HUES6 (cell line): ENCODE data around the gene SYMPK.

Experiments
- H3K27ac ChIP-seq: 2 replicates; pipeline ENCODE4 v1.7.0; 2013; ENCODE audit warnings: low read depth, mild to moderate bottlenecking, low read length, inconsistent platforms
- H3K27me3 ChIP-seq: 2 replicates; pipeline ENCODE4 v1.6.1; 2013; ENCODE audit warnings: low read length; ENCODE audit not compliant: control insufficient read depth, insufficient read depth
- H3K36me3 ChIP-seq: 2 replicates; pipeline ENCODE4 v1.6.1; 2013; ENCODE audit warnings: low read length; ENCODE audit not compliant: control insufficient read depth, insufficient read depth
- H3K4me1 ChIP-seq: 2 replicates; pipeline ENCODE4 v1.6.1; 2013; ENCODE audit warnings: low read length; ENCODE audit not compliant: control insufficient read depth, insufficient read depth
- H3K4me3 ChIP-seq: 2 replicates; pipeline ENCODE4 v1.5.1; 2013; ENCODE audit warnings: low read depth, low read length
- H3K9ac ChIP-seq: one replicate; pipeline ENCODE4 v1.6.1; 2013; ENCODE audit warnings: mild to moderate bottlenecking, low read length
- H3K9me3 ChIP-seq: 2 replicates; pipeline ENCODE4 v1.6.1; 2013; ENCODE audit warnings: low read depth, low read length; ENCODE audit not compliant: control insufficient read depth, insufficient read depth

The SYMPK gene

GRCh38 chr19:45774765-45775164 is 88.2 kb downstream of the SYMPK start:
- Histone ChIP-seq H3K27ac (no peak overlapping the region), H3K36me3 (peaks cover 27% of the 10 kb centered on the region), H3K4me1 (peaks cover 8% of the 10 kb centered on the region), H3K4me3 (no peak overlapping the region), H3K9me3 (no peaks in the 10 kb centered on the region), H3K9ac (no peak overlapping the region), H3K27me3 (peaks cover 2% of the 10 kb centered on the region)

DNA sequence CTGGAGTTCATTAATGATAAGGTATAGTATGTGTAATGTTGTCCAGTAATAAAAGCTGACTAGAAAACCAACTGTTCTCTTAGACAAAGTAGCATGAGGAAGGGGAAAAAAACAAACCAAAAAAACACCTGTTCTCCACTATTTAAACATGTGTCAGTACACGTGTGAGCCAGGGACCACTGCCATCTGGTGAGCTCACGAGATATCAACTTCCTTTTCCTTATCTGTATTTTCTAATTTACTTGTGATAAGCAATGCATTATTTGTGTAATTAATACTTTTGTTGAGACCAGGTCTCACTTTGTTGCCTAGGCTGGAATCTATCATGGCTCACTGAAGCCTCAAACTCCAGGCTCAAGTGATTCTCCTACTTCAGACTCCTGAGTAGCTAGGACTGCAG is 89.6 kb downstream of the SYMPK start:
- H3K4me1 ChIP-seq: peaks cover 7% of the 10 kb centered on the region; the same call in 1 of the 2 replicates
- H3K9ac ChIP-seq: no peak overlapping the region
- H3K36me3 ChIP-seq: peaks cover 27% of the 10 kb centered on the region
- no peak overlapping the region for H3K27ac ChIP-seq
- no peak overlapping the region for H3K4me3 ChIP-seq
- no peaks in the 10 kb centered on the region for H3K9me3 ChIP-seq
- no peaks in the 10 kb centered on the region for H3K27me3 ChIP-seq

- H3K4me1 ChIP-seq: peaks cover 7% of the 10 kb centered on the region; the same call in 1 of the 2 replicates
- no peak overlapping the region for H3K27ac ChIP-seq
- no peaks in the 10 kb centered on the region for H3K9me3 ChIP-seq
- H3K9ac ChIP-seq: no peak overlapping the region
- H3K27me3 ChIP-seq: no peaks in the 10 kb centered on the region
- H3K36me3 ChIP-seq: peaks cover 25% of the 10 kb centered on the region
- no peak overlapping the region for H3K4me3 ChIP-seq
Observed at GRCh38 chr19:45772912-45773311, 90.0 kb downstream of the SYMPK start.

DNA sequence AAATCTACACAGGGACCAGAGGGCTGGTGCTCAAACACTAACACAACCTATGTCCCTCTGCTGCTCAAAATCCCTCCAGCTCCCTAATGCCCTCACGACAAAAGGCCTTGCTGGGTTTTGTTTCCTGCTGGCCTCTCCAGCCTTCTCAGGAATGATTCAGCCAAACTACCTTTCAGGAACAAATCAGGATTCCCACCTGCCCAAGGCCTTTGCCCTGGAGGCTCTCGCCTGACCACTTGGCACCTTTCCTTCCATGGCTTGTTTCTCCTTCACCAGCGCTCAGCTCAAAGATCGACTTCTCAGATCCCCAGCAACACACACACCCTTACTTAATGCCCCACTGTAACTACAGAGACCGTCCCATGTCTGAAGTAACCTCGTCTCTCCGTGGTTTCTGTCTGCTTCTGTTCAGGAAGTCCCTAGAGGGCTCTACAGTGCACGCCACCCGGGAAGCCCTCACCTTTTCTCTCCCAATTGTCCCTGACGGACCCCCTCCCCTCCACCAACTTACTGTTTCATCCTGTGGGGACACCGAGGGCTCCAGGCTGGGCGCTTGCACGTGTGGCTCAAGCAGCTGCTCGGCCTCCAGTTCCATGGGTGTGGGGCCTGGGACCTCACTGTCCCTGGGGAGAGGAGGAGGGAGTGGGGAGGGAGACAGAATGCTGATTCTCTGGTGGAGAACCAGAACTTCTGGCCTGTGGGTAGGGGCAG is 90.7 kb downstream of the SYMPK start:
- H3K36me3 ChIP-seq: peaks cover 18% of the 10 kb centered on the region
- no peak overlapping the region for H3K27ac ChIP-seq
- no peaks in the 10 kb centered on the region for H3K27me3 ChIP-seq
- no peak overlapping the region for H3K4me3 ChIP-seq
- H3K9ac ChIP-seq: no peak overlapping the region
- no peaks in the 10 kb centered on the region for H3K9me3 ChIP-seq
- peaks cover 7% of the 10 kb centered on the region; the same call in 1 of the 2 replicates for H3K4me1 ChIP-seq

DNA sequence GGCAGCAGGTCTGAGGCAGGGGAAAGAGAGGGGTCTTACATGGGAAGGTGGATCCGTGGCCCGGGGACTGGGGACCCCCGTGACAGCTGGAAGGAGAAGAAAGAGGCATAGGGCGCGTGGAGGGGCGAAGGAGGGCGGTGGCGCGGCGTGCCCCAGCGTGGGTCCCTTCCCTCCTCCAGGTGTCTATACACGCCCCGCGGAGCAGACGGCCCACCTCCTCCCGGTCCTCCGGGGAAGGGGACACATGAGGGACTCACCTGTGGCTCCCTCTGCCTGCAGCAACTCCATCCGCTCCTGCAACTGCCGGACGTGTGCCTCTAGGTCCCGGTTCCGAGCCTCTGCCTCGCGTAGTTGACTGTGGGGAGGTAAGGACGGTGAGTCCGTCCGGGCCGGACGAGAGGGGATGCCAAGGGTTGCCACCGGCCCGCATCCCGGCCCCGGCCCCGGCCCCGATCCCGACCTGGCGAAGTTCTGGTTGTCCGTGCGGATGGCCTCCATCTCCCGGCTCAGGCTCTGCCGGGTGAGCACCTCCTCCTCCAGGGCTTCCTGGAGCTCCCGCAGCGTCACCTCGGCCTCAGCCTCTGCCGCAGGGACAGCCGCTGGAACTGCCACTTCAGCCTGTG is 91.5 kb downstream of the SYMPK start:
- H3K36me3 ChIP-seq: peaks cover 10% of the 10 kb centered on the region; the same call in 1 of the 2 replicates
- no peaks in the 10 kb centered on the region for H3K27me3 ChIP-seq
- H3K4me3 ChIP-seq: peak overlapping the region; percentile 72
- H3K27ac ChIP-seq: no peak overlapping the region
- H3K9me3 ChIP-seq: no peaks in the 10 kb centered on the region
- peak overlapping the region; percentile 45 for H3K9ac ChIP-seq
- H3K4me1 ChIP-seq: peaks cover 15% of the 10 kb centered on the region

DNA sequence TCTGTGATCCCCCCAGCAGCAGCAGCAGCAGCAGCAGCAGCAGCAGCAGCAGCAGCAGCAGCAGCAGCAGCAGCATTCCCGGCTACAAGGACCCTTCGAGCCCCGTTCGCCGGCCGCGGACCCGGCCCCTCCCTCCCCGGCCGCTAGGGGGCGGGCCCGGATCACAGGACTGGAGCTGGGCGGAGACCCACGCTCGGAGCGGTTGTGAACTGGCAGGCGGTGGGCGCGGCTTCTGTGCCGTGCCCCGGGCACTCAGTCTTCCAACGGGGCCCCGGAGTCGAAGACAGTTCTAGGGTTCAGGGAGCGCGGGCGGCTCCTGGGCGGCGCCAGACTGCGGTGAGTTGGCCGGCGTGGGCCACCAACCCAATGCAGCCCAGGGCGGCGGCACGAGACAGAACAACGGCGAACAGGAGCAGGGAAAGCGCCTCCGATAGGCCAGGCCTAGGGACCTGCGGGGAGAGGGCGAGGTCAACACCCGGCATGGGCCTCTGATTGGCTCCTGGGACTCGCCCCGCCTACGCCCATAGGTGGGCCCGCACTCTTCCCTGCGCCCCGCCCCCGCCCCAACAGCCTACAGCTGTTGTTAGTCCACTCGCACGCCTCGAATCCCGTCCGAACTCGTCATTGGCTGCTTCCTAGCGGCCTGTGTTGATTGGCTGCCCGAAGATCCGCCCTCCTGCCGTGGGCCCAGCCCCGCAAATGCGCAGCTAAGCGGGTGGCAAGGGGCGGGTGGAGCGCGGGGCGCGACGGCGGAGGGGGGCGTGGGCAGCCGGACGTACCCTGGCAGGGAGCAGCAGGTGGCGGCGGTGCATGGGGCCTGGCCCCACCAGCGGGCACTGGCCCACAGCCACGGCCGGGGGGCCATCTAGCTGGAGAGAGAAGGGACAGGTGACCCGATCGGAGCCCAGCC is 92.5 kb downstream of the SYMPK start:
- Histone ChIP-seq H3K27me3 (no peaks in the 10 kb centered on the region), H3K27ac (peak overlapping the region; percentile 76; the same call in 1 of the 2 replicates), H3K9ac (peak overlapping the region; percentile 70), H3K9me3 (no peaks in the 10 kb centered on the region), H3K36me3 (peaks cover 9% of the 10 kb centered on the region; the same call in 1 of the 2 replicates), H3K4me1 (peaks cover 25% of the 10 kb centered on the region), H3K4me3 (peak overlapping the region; percentile 72)

DNA sequence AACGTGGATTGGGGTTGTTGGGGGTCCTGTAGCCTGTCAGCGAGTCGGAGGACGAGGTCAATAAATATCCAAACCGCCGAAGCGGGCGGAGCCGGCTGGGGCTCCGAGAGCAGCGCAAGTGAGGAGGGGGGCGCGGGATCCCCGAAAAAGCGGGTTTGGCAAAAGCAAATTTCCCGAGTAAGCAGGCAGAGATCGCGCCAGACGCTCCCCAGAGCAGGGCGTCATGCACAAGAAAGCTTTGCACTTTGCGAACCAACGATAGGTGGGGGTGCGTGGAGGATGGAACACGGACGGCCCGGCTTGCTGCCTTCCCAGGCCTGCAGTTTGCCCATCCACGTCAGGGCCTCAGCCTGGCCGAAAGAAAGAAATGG is 93.1 kb downstream of the SYMPK start:
- Histone ChIP-seq H3K4me3 (peak overlapping the region; percentile 72), H3K36me3 (peaks cover 9% of the 10 kb centered on the region; the same call in 1 of the 2 replicates), H3K4me1 (peaks cover 32% of the 10 kb centered on the region), H3K9me3 (no peaks in the 10 kb centered on the region), H3K27ac (peak overlapping the region; percentile 76; the same call in 1 of the 2 replicates), H3K27me3 (no peaks in the 10 kb centered on the region), H3K9ac (peak overlapping the region; percentile 70)

- Histone ChIP-seq H3K9me3 (no peaks in the 10 kb centered on the region), H3K27ac (peak within 1 kb of the TSS; percentile 93), H3K4me1 (peaks cover 38% of the 10 kb centered on the region), H3K27me3 (no peaks in the 10 kb centered on the region), H3K9ac (peak within 1 kb of the TSS; percentile 97), H3K4me3 (peak within 1 kb of the TSS; percentile 79), H3K36me3 (peaks cover 9% of the 10 kb centered on the region; the same call in 1 of the 2 replicates)
Observed at GRCh38 chr19:45768984-45769782, 93.8 kb downstream of the SYMPK start, which contains the start of gene SIX5. Gene SIX5, minus strand, starts transcription at chr19:45769252. Its CDS starts 408 bp downstream, at chr19:45768844.

GRCh38 chr19:45768655-45768983 is 94.3 kb downstream of the SYMPK start:
- Histone ChIP-seq H3K27ac (peak overlapping the region; percentile 93), H3K9ac (peak overlapping the region; percentile 97), H3K4me1 (peaks cover 43% of the 10 kb centered on the region), H3K9me3 (no peaks in the 10 kb centered on the region), H3K4me3 (peak overlapping the region; percentile 79), H3K36me3 (peaks cover 9% of the 10 kb centered on the region; the same call in 1 of the 2 replicates), H3K27me3 (no peaks in the 10 kb centered on the region)
